Epithelial cell of esophagus (primary cell): ENCODE data around the gene TSSK6.
A peak's percentile ranks its signal among the peaks of the same experiment; 100 is the strongest.

Source experiments
- DNase-seq: peaks from one replicate; pipeline ENCODE4 v3.0.0; 2010; ENCODE audit warnings: low read depth
- H3K4me3 ChIP-seq: 2 replicates; pipeline ENCODE4 v1.5.1; 2011; ENCODE audit warnings: mild to moderate bottlenecking, low read length, control low read depth
- CTCF ChIP-seq: IDR thresholded peaks from 2 replicates; pipeline ENCODE4 v1.5.1; 2011; ENCODE audit warnings: low read depth, mild to moderate bottlenecking, low read length, control low read depth, inconsistent platforms; ENCODE audit not compliant: insufficient read depth; ENCODE audit errors: missing control alignments

The TSSK6 gene

GRCh38 chr19:19550485-19550929 lies 35.2 kb upstream of the TSSK6 start:
- no peak for DNase-seq
- no peak for TF ChIP-seq CTCF
- no peak overlapping the region for H3K4me3 ChIP-seq

- no peak for TF ChIP-seq CTCF
- H3K4me3 ChIP-seq, result no peak overlapping the region
- DNase-seq, result no peak
These were observed 34.6 kb upstream of the TSSK6 start for GRCh38 chr19:19549804-19550464.

- no peak for TF ChIP-seq CTCF
- no peak overlapping the region for H3K4me3 ChIP-seq
- peak; percentile 27 for DNase-seq
These were observed 33.8 kb upstream of the TSSK6 start for GRCh38 chr19:19548915-19549759.

GRCh38 chr19:19547674-19548336 lies 32.5 kb upstream of the TSSK6 start:
- H3K4me3 ChIP-seq, result no peak overlapping the region
- no peak for TF ChIP-seq CTCF
- no peak for DNase-seq

GRCh38 chr19:19546751-19547162 lies 31.4 kb upstream of the TSSK6 start:
- no peak overlapping the region for H3K4me3 ChIP-seq
- no peak for TF ChIP-seq CTCF
- DNase-seq, result no peak

- no peak overlapping the region for H3K4me3 ChIP-seq
- TF ChIP-seq CTCF, result no peak
- DNase-seq, result no peak
These were observed 30.4 kb upstream of the TSSK6 start for GRCh38 chr19:19545707-19546106.
